ENCODE measurements around the gene IL3. TPM values are rescaled to one million over a fixed set of nuclear protein-coding genes. Genes with fewer than 3 reads are reported as not detected.
A peak's percentile ranks its signal among the peaks of the same experiment; 100 is the strongest.

Gene IL3
- total and polyA plus RNA-seq, 9 of the 15 experiments (the other 6 are each of a cell fraction or from before 2014, with no cell fraction given) = not detected

DNA sequence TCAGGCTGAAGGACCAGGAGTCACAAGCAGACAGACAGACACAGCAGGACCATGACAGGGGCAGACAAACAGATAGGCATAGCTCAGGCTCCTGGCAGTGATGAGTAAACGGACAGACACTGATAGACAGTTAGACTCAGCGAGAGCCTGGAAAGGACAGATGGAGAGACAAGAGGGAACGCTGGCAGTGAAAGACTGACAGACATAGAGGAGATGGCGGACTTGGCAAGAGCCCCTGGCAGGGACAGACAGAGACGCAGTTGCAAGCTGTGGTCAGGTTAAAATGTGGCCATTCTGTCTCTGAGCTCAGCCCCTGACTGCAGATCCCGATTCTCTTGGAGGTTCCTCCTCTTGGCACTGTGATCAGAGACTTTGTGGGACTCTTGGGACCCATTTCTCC, 26.7 kb downstream of the IL3 start:
- no peak overlapping the region; the same call in 1 of the 2 replicates for H3K4me2 ChIP-seq (ENCODE audit: insufficient read depth, low read length)
- H3K36me3 ChIP-seq (ENCODE audit: control insufficient read depth, insufficient read depth, low read length) = no peaks in the 10 kb centered on the region
- H4K20me1 ChIP-seq (replicated peaks; ENCODE audit: control insufficient read depth, insufficient read depth, low read length) = no peaks in the 10 kb centered on the region
- no peaks in the 10 kb centered on the region for H3K9me3 ChIP-seq (replicated peaks; ENCODE audit: control insufficient read depth, insufficient read depth, low read depth, low read length)
- POLR2A ChIA-PET = interaction anchor here (0.6 to 2.0 kb wide), 4 partner anchors 16 to 409 kb away, joined by 3 to 5 read pairs (median 4); no protein-coding TSS in a partner anchor
- no peaks in the 10 kb centered on the region for H3K79me2 ChIP-seq (ENCODE audit: control insufficient read depth, insufficient read depth, low read length)
- H3K27ac ChIP-seq (ENCODE audit: extremely low read depth, low read depth, low read length) = no peak overlapping the region
- FAIRE-seq (peak; percentile 77), ATAC-seq (peak; percentile 30), DNase-seq (ENCODE audit: extremely low read depth in 1 of 4, low spot score in 3 of 4) (no peak)
- 58% methylated on average over 6 of the region's 6 CpGs for WGBS (ENCODE audit: insufficient coverage, low coverage, missing lambda C conversion rate)
- in situ Hi-C loops (cut with MboI) (no loop called here), intact Hi-C loops (cut with micrococcal nuclease) (no loop called here)
- no TSS peak for BruUV-seq (replicated peaks)
- H3K4me1 ChIP-seq (replicated peaks in 1 of 2; ENCODE audit: control insufficient read depth in 2 of 2, insufficient read depth in 2 of 2, low read length in 2 of 2) = peaks cover 19 to 37% of the 10 kb centered on the region in 2 experiments
- H3K4me3 ChIP-seq = no peak overlapping the region
- CTCF ChIA-PET (ENCODE audit: low intra/inter-chr PET ratio) = no interaction called here
- no peaks in the 10 kb centered on the region for H3K27me3 ChIP-seq (ENCODE audit: control insufficient read depth in 2 of 2, insufficient read depth in 2 of 2, low read length in 2 of 2)
- peaks cover 5% of the 10 kb centered on the region for H3K9me1 ChIP-seq (ENCODE audit: control insufficient read depth, insufficient read depth, low read length)
- peak overlapping the region in 1 of 2 experiments; percentile 10; a peak in 1 of 4 replicates for H3K9ac ChIP-seq (ENCODE audit: insufficient read depth in 1 of 2, low read depth in 2 of 2, low read length in 2 of 2)
- H2AFZ ChIP-seq (ENCODE audit: low read depth, low read length) = no peak overlapping the region
- peak; percentile 42; the same call in 1 of the 2 replicates for TF ChIP-seq MECOM (CRISPR knock-in tag; IDR thresholded peaks at IDR 0.05)
- peak; percentile 37; the same call in 1 of the 2 replicates for TF ChIP-seq OTX1 (CRISPR knock-in tag; IDR thresholded peaks at IDR 0.05)
- no peak for TF ChIP-seq TAF7 (tag; IDR thresholded peaks at IDR 0.05)
- peak; percentile 25 for TF ChIP-seq MEIS2 (IDR thresholded peaks at IDR 0.05; ENCODE audit: partially characterized antibody)
- TF ChIP-seq FOXM1 (IDR thresholded peaks at IDR 0.05; ENCODE audit: low read depth) = no peak
- TF ChIP-seq FOXM1 (CRISPR knock-in tag; IDR thresholded peaks at IDR 0.05; ENCODE audit: low read depth) = no peak
- no peak for TF ChIP-seq RUNX1 (IDR thresholded peaks at IDR 0.05; ENCODE audit: low read depth)
- no peak for TF ChIP-seq CHD7 (IDR thresholded peaks at IDR 0.05; ENCODE audit: low read depth, low read length)
- no peak for TF ChIP-seq ZNF140 (CRISPR knock-in tag; IDR thresholded peaks at IDR 0.05)

All from K562 (cell line).